DOHH2 (cell line): ENCODE measurements around the gene CHMP4A.

Experiments used
- H3F3A ChIP-seq: fragments of 200-600 bp; sonication (generic), shearing (Covaris generic); 2 replicates; pipeline ENCODE4 v1.6.0; 2016; ENCODE audit warnings: antibody characterized with exemption, mild to moderate bottlenecking; ENCODE audit not compliant: control insufficient read depth, insufficient read depth
- H3K27ac ChIP-seq: fragments of 200-600 bp; sonication (generic); 2 replicates; pipeline ENCODE4 v1.5.1; 2014; ENCODE audit warnings: low read depth, mild to moderate bottlenecking, low read length, moderate library complexity
- H3K27me3 ChIP-seq: fragments of 200-600 bp; sonication (generic); 2 replicates; pipeline ENCODE4 v1.6.1; 2014; ENCODE audit warnings: mild to moderate bottlenecking, low read length, mixed read lengths; ENCODE audit not compliant: control insufficient read depth
- H3K36me3 ChIP-seq: fragments of 200-600 bp; sonication (generic); 2 replicates; pipeline ENCODE4 v1.6.1; 2014; ENCODE audit warnings: mild to moderate bottlenecking, low read length, moderate library complexity, mixed read lengths; ENCODE audit not compliant: control insufficient read depth
- H3K4me1 ChIP-seq: fragments of 200-600 bp; sonication (generic); 2 replicates; pipeline ENCODE4 v1.6.1; 2014; ENCODE audit warnings: mild to moderate bottlenecking, low read length, mixed read lengths; ENCODE audit not compliant: control insufficient read depth
- H3K4me2 ChIP-seq: fragments of 200-600 bp; sonication (generic); 2 replicates; pipeline ENCODE4 v1.6.0; 2014; ENCODE audit warnings: mild to moderate bottlenecking, low read length, moderate library complexity
- H3K4me3 ChIP-seq: fragments of 200-600 bp; sonication (generic); 2 replicates; pipeline ENCODE4 v1.5.1; 2014; ENCODE audit warnings: mild to moderate bottlenecking, low read length, mixed read lengths
- H3K79me2 ChIP-seq: fragments of 200-600 bp; sonication (generic); 2 replicates; pipeline ENCODE4 v1.6.1; 2014; ENCODE audit warnings: mild to moderate bottlenecking, low read length, mixed read lengths; ENCODE audit not compliant: control insufficient read depth
- H3K9me2 ChIP-seq: fragments of 200-600 bp; sonication (generic); replicated peaks from 2 replicates; pipeline ENCODE4 v1.6.1; 2014; ENCODE audit warnings: mild to moderate bottlenecking, low read length, mixed read lengths; ENCODE audit not compliant: control insufficient read depth
- H3K9me3 ChIP-seq: fragments of 200-600 bp; sonication (generic); 2 replicates; pipeline ENCODE4 v1.6.1; 2014; ENCODE audit warnings: antibody characterized with exemption, low read length, mixed read lengths; ENCODE audit not compliant: control insufficient read depth, insufficient read depth
- H4K20me1 ChIP-seq: fragments of 200-600 bp; sonication (generic); 2 replicates; pipeline ENCODE4 v1.6.0; 2014; ENCODE audit warnings: low read depth, mild to moderate bottlenecking, antibody characterized with exemption, low read length, moderate library complexity; ENCODE audit not compliant: control insufficient read depth, insufficient read depth
- CTCF ChIP-seq: fragments of 200-600 bp; sonication (generic); IDR thresholded peaks from one replicate; pipeline ENCODE4 v1.5.1; 2014; ENCODE audit warnings: antibody characterized with exemption, mild to moderate bottlenecking, low read depth, low read length; ENCODE audit not compliant: poor library complexity, severe bottlenecking
- EZH2phosphoT487 ChIP-seq: fragments of 200-600 bp; sonication (generic); IDR thresholded peaks from 2 replicates; pipeline ENCODE4 v1.6.1; 2017; ENCODE audit warnings: borderline replicate concordance, mild to moderate bottlenecking, antibody characterized with exemption, low read length, moderate library complexity, mixed read lengths

Gene CHMP4A

GRCh38 chr14:24250354-24250753, 37.1 kb upstream of the CHMP4A start:
- Histone ChIP-seq H3K4me1 (no peaks in the 10 kb centered on the region), H3K79me2 (no peaks in the 10 kb centered on the region), H3K27ac (no peak overlapping the region), H3K9me3 (no peaks in the 10 kb centered on the region), H3K9me2 (no peaks in the 10 kb centered on the region), H3K36me3 (no peaks in the 10 kb centered on the region), H3K4me3 (no peak overlapping the region), H4K20me1 (no peaks in the 10 kb centered on the region), H3K4me2 (no peak overlapping the region), H3F3A (no peaks in the 10 kb centered on the region), H3K27me3 (no peaks in the 10 kb centered on the region)
- no peak for TF ChIP-seq EZH2phosphoT487
- TF ChIP-seq CTCF: no peak

GRCh38 chr14:24249230-24250021, 36.1 kb upstream of the CHMP4A start:
- H3K9me3 ChIP-seq: no peaks in the 10 kb centered on the region
- no peak overlapping the region for H3K4me3 ChIP-seq
- H3K36me3 ChIP-seq: no peaks in the 10 kb centered on the region
- no peaks in the 10 kb centered on the region for H3F3A ChIP-seq
- no peaks in the 10 kb centered on the region for H4K20me1 ChIP-seq
- no peaks in the 10 kb centered on the region for H3K79me2 ChIP-seq
- no peak overlapping the region for H3K27ac ChIP-seq
- no peak for TF ChIP-seq CTCF
- TF ChIP-seq EZH2phosphoT487: no peak
- H3K4me2 ChIP-seq: no peak overlapping the region
- H3K27me3 ChIP-seq: no peaks in the 10 kb centered on the region
- H3K4me1 ChIP-seq: no peaks in the 10 kb centered on the region
- H3K9me2 ChIP-seq: no peaks in the 10 kb centered on the region

GRCh38 chr14:24247422-24247821, 34.1 kb upstream of the CHMP4A start:
- Histone ChIP-seq H4K20me1 (no peaks in the 10 kb centered on the region), H3K4me3 (no peak overlapping the region), H3F3A (peaks cover 3% of the 10 kb centered on the region), H3K79me2 (no peaks in the 10 kb centered on the region), H3K9me3 (no peaks in the 10 kb centered on the region), H3K27ac (no peak overlapping the region), H3K4me1 (peaks cover 10% of the 10 kb centered on the region), H3K9me2 (no peaks in the 10 kb centered on the region), H3K36me3 (no peaks in the 10 kb centered on the region), H3K27me3 (no peaks in the 10 kb centered on the region), H3K4me2 (no peak overlapping the region)
- TF ChIP-seq EZH2phosphoT487 (no peak), CTCF (no peak)
